Ascending aorta (tissue), 2 donors: Measurements from ENCODE around the gene EIF4E. TPM values are rescaled to one million over a fixed set of nuclear protein-coding genes. Genes with fewer than 3 reads are reported as not detected.

Experiments
- DNase-seq, 2 donors: peaks; one replicate each; pipeline ENCODE4 v3.0.0-alpha.2; 2019; ENCODE audit warnings: low spot score in 2 of 2
- H3K27ac ChIP-seq, 2 donors: fragments of 200-600 bp; sonication (generic); one replicate each; pipeline ENCODE4 v1.5.1; 2016 to 2017; ENCODE audit warnings: mild to moderate bottlenecking in 1 of 2
- H3K27me3 ChIP-seq: fragments of 200-600 bp; sonication (generic); one replicate; pipeline ENCODE4 v1.5.1; 2017
- H3K36me3 ChIP-seq, 2 donors: fragments of 200-600 bp; sonication (generic); one replicate each; pipeline ENCODE4 v1.5.1; 2016
- H3K4me1 ChIP-seq, 2 donors: fragments of 200-600 bp; sonication (generic); one replicate each; pipeline ENCODE4 v1.5.1; 2016 to 2017; ENCODE audit warnings: mild to moderate bottlenecking in 1 of 2
- H3K4me3 ChIP-seq, 2 donors: fragments of 200-600 bp; sonication (generic); one replicate each; pipeline ENCODE4 v1.5.1; 2016 to 2017; ENCODE audit warnings: mild to moderate bottlenecking in 1 of 2
- H3K9me3 ChIP-seq, 2 donors: fragments of 200-600 bp; sonication (generic); one replicate each; pipeline ENCODE4 v1.5.1; 2016
- intact Hi-C: fragments of 100-400 bp; cut with DNase I; formaldehyde crosslinking; loops from one replicate; pipeline ENCODE4 v1.15.1; 2023
- total RNA-seq: library from RNA; depleted of rRNA; stranded (reverse); fragments of >200 nt; gene quantifications from one replicate; pipeline ENCODE4 v1.1.0, GENCODE V29; 2016
- TF ChIP-seq, protein P1 (sequence below), 3 experiments: fragments of 200-600 bp in 2 of 3; fragments of 450-650 bp in 1 of 3; sonication (generic) in 2 of 3; IDR thresholded peaks; one replicate each; pipeline ENCODE4 v1.5.1; 2016 to 2019; ENCODE audit warnings: antibody characterized with exemption in 3 of 3, mild to moderate bottlenecking in 1 of 3, moderate library complexity in 1 of 3

The EIF4E gene
- total RNA-seq, 1 donor from 2014 or later = 6.0 TPM

- Histone ChIP-seq H3K4me3 (no peak overlapping the region), H3K9me3 (no peaks in the 10 kb centered on the region), H3K27me3 (no peaks in the 10 kb centered on the region), H3K4me1 (peaks cover 0 to 30% of the 10 kb centered on the region in 2 donors), H3K36me3 (no peaks in the 10 kb centered on the region), H3K27ac (no peak overlapping the region)
- DNase-seq = no peak
- TF ChIP-seq, protein P1, sequence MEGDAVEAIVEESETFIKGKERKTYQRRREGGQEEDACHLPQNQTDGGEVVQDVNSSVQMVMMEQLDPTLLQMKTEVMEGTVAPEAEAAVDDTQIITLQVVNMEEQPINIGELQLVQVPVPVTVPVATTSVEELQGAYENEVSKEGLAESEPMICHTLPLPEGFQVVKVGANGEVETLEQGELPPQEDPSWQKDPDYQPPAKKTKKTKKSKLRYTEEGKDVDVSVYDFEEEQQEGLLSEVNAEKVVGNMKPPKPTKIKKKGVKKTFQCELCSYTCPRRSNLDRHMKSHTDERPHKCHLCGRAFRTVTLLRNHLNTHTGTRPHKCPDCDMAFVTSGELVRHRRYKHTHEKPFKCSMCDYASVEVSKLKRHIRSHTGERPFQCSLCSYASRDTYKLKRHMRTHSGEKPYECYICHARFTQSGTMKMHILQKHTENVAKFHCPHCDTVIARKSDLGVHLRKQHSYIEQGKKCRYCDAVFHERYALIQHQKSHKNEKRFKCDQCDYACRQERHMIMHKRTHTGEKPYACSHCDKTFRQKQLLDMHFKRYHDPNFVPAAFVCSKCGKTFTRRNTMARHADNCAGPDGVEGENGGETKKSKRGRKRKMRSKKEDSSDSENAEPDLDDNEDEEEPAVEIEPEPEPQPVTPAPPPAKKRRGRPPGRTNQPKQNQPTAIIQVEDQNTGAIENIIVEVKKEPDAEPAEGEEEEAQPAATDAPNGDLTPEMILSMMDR (IDR thresholded peaks at IDR 0.05) = no peak
- intact Hi-C loops = no loop called here
These were observed 19.1 kb downstream of the EIF4E start for GRCh38 chr4:98909646-98910401.

GRCh38 chr4:98908703-98909262, 20.1 kb downstream of the EIF4E start:
- TF ChIP-seq, protein P1 (IDR thresholded peaks at IDR 0.05) = no peak
- H3K9me3 ChIP-seq = no peaks in the 10 kb centered on the region
- H3K27me3 ChIP-seq = no peaks in the 10 kb centered on the region
- intact Hi-C loops = no loop called here
- DNase-seq = no peak
- peaks cover 0 to 27% of the 10 kb centered on the region in 2 donors for H3K4me1 ChIP-seq
- no peak overlapping the region for H3K4me3 ChIP-seq
- no peaks in the 10 kb centered on the region for H3K36me3 ChIP-seq
- no peak overlapping the region for H3K27ac ChIP-seq

DNA sequence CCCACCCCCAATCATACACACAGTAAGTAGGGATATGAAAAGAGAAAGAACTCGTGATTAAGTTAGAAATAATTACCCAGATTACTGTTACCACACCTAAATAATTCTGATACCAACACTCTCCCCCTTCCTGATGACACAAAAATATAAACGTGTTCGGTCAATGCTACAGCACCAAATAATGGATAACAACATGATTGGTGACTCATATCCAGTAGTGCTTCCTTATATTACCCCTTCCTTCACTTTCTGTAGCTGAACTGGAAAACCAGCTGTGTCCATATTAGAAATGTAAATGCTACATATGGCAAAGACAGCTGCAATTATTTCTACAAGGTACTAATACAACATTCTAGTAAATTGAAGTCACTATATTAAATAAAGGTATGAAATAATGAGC, 20.8 kb downstream of the EIF4E start:
- Histone ChIP-seq H3K36me3 (no peaks in the 10 kb centered on the region), H3K27me3 (no peaks in the 10 kb centered on the region), H3K4me3 (no peak overlapping the region), H3K9me3 (no peaks in the 10 kb centered on the region), H3K27ac (no peak overlapping the region), H3K4me1 (peaks cover 0 to 27% of the 10 kb centered on the region in 2 donors)
- intact Hi-C loops = no loop called here
- DNase-seq = no peak
- TF ChIP-seq, protein P1 (IDR thresholded peaks at IDR 0.05) = no peak

DNA sequence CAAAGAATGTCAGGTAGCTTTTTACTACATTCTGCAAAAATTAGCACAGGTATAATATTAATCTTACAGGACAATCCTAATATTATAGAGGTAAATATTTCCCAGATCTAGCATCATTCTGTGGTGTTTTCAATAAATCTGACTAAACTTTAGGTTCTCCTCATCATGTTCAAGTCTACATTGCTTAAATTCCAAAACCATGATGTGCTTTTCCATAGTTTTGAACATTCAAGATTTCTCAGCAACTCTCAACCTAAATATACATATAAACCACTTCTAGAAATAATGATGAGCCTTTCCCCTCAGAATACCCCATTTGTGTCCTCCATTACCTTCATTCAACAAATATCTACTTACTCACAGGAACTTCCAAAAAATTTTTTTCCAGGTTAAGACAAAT, 23.1 kb downstream of the EIF4E start:
- no peaks in the 10 kb centered on the region for H3K27me3 ChIP-seq
- no peaks in the 10 kb centered on the region for H3K9me3 ChIP-seq
- no peak overlapping the region for H3K27ac ChIP-seq
- TF ChIP-seq, protein P1 (IDR thresholded peaks at IDR 0.05) = no peak
- intact Hi-C loops = no loop called here
- H3K4me3 ChIP-seq = no peak overlapping the region
- H3K4me1 ChIP-seq = peaks cover 0 to 25% of the 10 kb centered on the region in 2 donors
- peaks cover 6 to 8% of the 10 kb centered on the region in 2 donors for H3K36me3 ChIP-seq
- no peak for DNase-seq

- DNase-seq = no peak
- Histone ChIP-seq H3K27ac (no peak overlapping the region), H3K4me3 (no peak overlapping the region), H3K4me1 (peaks cover 0 to 19% of the 10 kb centered on the region in 2 donors), H3K36me3 (peaks cover 10 to 12% of the 10 kb centered on the region in 2 donors), H3K9me3 (no peaks in the 10 kb centered on the region), H3K27me3 (no peaks in the 10 kb centered on the region)
- TF ChIP-seq, protein P1 (IDR thresholded peaks at IDR 0.05) = no peak
- intact Hi-C loops = no loop called here
These were observed 23.6 kb downstream of the EIF4E start for GRCh38 chr4:98905297-98905696.
